ENCODE measurements around the gene TUBA3E.

- TF ChIP-seq CTCF (IDR thresholded peaks at IDR 0.05) (no peak), POLR2A (IDR thresholded peaks at IDR 0.05) (no peak)
Observed at GRCh38 chr2:130169896-130170295, 28.3 kb downstream of the TUBA3E start.

Measured in lower leg skin (tissue), 3 donors.